ENCODE measurements around the gene MORC3.

- no peak for TF ChIP-seq POLR2A (IDR thresholded peaks at IDR 0.05)
- TF ChIP-seq EP300 (IDR thresholded peaks at IDR 0.05) = no peak
- TF ChIP-seq POLR2AphosphoS5 (IDR thresholded peaks at IDR 0.05) = no peak
Observed at GRCh38 chr21:36338975-36339374, 19.0 kb downstream of the MORC3 start.
